Ectodermal cell (in vitro differentiated cells): Measurements from ENCODE around the gene RCSD1.
"Not testable (repeated sequence)": the region's sequence is repeated elsewhere in the genome, so short reads cannot be mapped to it uniquely, and the experiment has no call there.

Experiments
- H3K27ac ChIP-seq: 2 replicates; pipeline ENCODE4 v1.7.0; 2013; ENCODE audit warnings: mild to moderate bottlenecking, low read depth, low read length; ENCODE audit not compliant: insufficient read depth, poor library complexity, severe bottlenecking
- H3K27me3 ChIP-seq: 2 replicates; pipeline ENCODE4 v1.7.0; 2013; ENCODE audit warnings: mild to moderate bottlenecking, low read length; ENCODE audit not compliant: insufficient read depth, control insufficient read depth, poor library complexity, severe bottlenecking
- H3K36me3 ChIP-seq: one replicate; pipeline ENCODE4 v1.7.0; 2013; ENCODE audit warnings: low read length; ENCODE audit not compliant: control insufficient read depth, insufficient read depth
- H3K4me1 ChIP-seq: one replicate; pipeline ENCODE4 v1.7.0; 2013; ENCODE audit warnings: low read length; ENCODE audit not compliant: control insufficient read depth, insufficient read depth
- H3K4me3 ChIP-seq: 2 replicates; pipeline ENCODE4 v1.7.0; 2013; ENCODE audit warnings: low read depth, low read length, control low read depth; ENCODE audit not compliant: insufficient read depth
- H3K9me3 ChIP-seq: 2 replicates; pipeline ENCODE4 v1.7.0; 2013; ENCODE audit warnings: mild to moderate bottlenecking, low read length, moderate library complexity; ENCODE audit not compliant: control insufficient read depth
- WGBS, 2 experiments: methylation state at CpG; one replicate each; pipeline ENCODE4 v1.1.7; 2013; ENCODE audit warnings: missing lambda C conversion rate in 2 of 2; 5-methylcytosine and 5-hydroxymethylcytosine counted together

RCSD1 gene

GRCh38 chr1:167599957-167600581, 30.0 kb upstream of the RCSD1 start:
- Histone ChIP-seq H3K4me3 (no peak overlapping the region), H3K9me3 (no peaks in the 10 kb centered on the region), H3K4me1 (peaks cover 7% of the 10 kb centered on the region), H3K36me3 (no peaks in the 10 kb centered on the region), H3K27ac (no peak overlapping the region), H3K27me3 (no peaks in the 10 kb centered on the region)
- WGBS, 2 experiments: 87 to 91% methylated on average over 5 of the region's 5 CpGs

DNA sequence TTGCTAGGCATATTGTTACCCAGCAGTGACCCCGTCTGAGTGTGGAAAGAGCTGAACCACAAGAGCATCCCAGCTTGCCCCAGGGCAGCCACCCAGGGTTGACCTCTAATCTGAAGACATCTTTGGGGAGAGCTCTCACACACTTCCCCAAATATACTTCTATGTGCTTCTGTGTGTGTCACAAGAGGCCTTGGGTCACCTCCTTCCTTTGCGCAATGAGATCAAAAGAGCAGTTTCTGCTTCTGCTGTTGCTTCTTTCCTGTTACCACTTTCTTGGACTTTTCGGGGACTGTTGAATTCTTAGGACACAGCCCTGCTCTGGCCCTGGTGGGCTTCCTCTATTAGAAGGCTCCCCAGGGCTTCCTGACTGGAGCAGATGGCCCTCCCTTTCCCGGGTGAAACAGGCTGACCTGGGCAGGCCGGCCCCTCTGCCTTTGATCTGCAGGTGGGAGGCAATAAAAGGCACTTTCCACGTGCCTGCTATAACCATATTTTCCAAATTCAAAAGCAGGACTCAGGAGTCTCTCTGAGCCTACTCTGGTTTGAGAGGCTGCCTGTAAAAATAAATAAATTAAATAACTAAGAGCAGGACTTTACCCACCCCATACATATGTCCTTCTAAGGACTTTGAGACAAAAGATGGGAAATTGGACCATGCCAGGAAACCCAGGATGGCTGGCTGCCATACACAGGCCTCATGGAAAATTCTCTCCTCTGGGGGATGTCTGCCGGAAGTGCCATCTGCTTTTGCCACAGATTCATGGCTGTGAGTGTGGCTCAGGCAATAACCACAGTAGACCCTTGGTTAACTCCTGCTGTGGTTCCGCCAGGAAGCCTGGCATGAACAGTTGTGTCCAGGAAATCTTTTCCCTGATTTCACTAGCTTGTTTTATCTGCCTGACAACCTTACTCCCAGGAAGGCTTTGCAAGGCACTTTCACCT, 28.3 kb upstream of the RCSD1 start:
- H3K36me3 ChIP-seq: no peaks in the 10 kb centered on the region
- H3K27ac ChIP-seq: no peak overlapping the region
- H3K4me3 ChIP-seq: no peak overlapping the region
- no peaks in the 10 kb centered on the region for H3K9me3 ChIP-seq
- H3K27me3 ChIP-seq: no peaks in the 10 kb centered on the region
- H3K4me1 ChIP-seq: peaks cover 7% of the 10 kb centered on the region
- 70 to 73% methylated on average over 8 of the region's 8 CpGs for WGBS, 2 experiments

DNA sequence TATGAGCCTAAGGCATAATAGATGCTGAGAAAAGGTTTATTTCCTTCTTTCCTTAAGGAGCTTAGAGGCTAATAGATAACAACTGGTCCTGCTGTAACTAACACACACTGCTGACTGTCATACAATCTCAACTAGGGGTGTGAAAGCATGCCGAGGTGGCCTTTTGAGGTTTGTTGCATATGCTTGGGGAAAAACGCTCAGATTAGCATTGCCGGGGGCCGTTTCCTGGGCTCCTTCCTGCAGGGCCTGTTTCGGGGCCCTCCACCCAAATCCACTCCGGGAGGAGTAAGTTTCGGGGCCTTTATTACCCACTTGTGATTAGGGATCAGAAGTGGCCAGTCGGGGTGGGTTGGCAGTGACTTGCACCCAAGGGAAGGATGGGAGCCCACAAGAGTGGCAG, 27.2 kb upstream of the RCSD1 start:
- no peaks in the 10 kb centered on the region for H3K27me3 ChIP-seq
- no peaks in the 10 kb centered on the region for H3K9me3 ChIP-seq
- 88 to 93% methylated on average over 8 of the region's 8 CpGs for WGBS, 2 experiments
- no peak overlapping the region for H3K4me3 ChIP-seq
- no peaks in the 10 kb centered on the region for H3K36me3 ChIP-seq
- peaks cover 7% of the 10 kb centered on the region for H3K4me1 ChIP-seq
- no peak overlapping the region for H3K27ac ChIP-seq

- Histone ChIP-seq H3K27ac (no peak overlapping the region), H3K4me3 (no peak overlapping the region), H3K9me3 (no peaks in the 10 kb centered on the region), H3K36me3 (no peaks in the 10 kb centered on the region), H3K4me1 (peaks cover 7% of the 10 kb centered on the region), H3K27me3 (no peaks in the 10 kb centered on the region)
- 83 to 99% methylated on average over 3 of the region's 3 CpGs for WGBS, 2 experiments
Observed at GRCh38 chr1:167605576-167605975, 24.5 kb upstream of the RCSD1 start.

GRCh38 chr1:167611983-167612382, 18.0 kb upstream of the RCSD1 start:
- Histone ChIP-seq H3K9me3 (no peaks in the 10 kb centered on the region), H3K36me3 (no peaks in the 10 kb centered on the region), H3K27ac (no peak overlapping the region), H3K4me3 (no peak overlapping the region), H3K27me3 (no peaks in the 10 kb centered on the region), H3K4me1 (peaks cover under 1% of the 10 kb centered on the region)
- 100% methylated on average over 1 of the region's 1 CpG for WGBS, 2 experiments

- Histone ChIP-seq H3K27me3 (no peaks in the 10 kb centered on the region), H3K4me3 (no peak overlapping the region), H3K27ac (no peak overlapping the region), H3K36me3 (no peaks in the 10 kb centered on the region), H3K9me3 (no peaks in the 10 kb centered on the region), H3K4me1 (peaks cover 9% of the 10 kb centered on the region)
- WGBS, 2 experiments: 96 to 98% methylated on average over 2 of the region's 2 CpGs
Observed at GRCh38 chr1:167612587-167613385, 17.2 kb upstream of the RCSD1 start.

- H3K27me3 ChIP-seq, H3K4me3 ChIP-seq, H3K9me3 ChIP-seq, H3K36me3 ChIP-seq, H3K27ac ChIP-seq: not testable (repeated sequence)
- peaks cover 15% of the 10 kb centered on the region for H3K4me1 ChIP-seq
- WGBS, 2 experiments: 90 to 92% methylated on average over 1 of the region's 2 CpGs
Observed at GRCh38 chr1:167613984-167614383, 16.0 kb upstream of the RCSD1 start.

DNA sequence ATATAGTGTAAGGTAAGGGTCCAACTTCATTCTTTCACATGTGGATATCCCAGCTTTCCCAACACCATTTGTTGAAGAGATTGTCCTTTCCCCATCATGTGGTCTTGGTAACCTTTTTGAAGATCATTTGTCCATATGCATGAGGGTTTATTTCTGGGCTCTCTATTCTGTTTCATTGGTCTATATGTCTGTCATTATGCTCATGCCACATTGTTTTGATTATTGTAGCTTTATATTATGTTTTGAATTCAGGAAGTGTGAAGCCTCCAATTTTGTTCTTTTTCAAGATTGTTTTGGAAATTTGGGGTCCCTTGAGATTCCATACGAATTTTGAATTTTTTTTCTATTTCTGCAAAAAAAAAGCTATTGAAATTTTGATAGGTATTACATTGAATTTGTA, 15.2 kb upstream of the RCSD1 start:
- H3K27me3 ChIP-seq: no peaks in the 10 kb centered on the region
- H3K4me3 ChIP-seq: no peak overlapping the region
- H3K9me3 ChIP-seq: no peaks in the 10 kb centered on the region
- WGBS, 2 experiments: 100% methylated on average over 1 of the region's 1 CpG
- H3K4me1 ChIP-seq: peaks cover 15% of the 10 kb centered on the region
- no peak overlapping the region for H3K27ac ChIP-seq
- no peaks in the 10 kb centered on the region for H3K36me3 ChIP-seq

GRCh38 chr1:167616521-167616920, 13.5 kb upstream of the RCSD1 start:
- H3K4me3 ChIP-seq: no peak overlapping the region
- peaks cover 15% of the 10 kb centered on the region for H3K4me1 ChIP-seq
- no peak overlapping the region for H3K27ac ChIP-seq
- no peaks in the 10 kb centered on the region for H3K27me3 ChIP-seq
- no peaks in the 10 kb centered on the region for H3K36me3 ChIP-seq
- WGBS, 2 experiments: 94 to 95% methylated on average over 8 of the region's 8 CpGs
- H3K9me3 ChIP-seq: no peaks in the 10 kb centered on the region
